H1 (cell line): ENCODE measurements around the gene CAPN9. TPM values are rescaled to one million over a fixed set of nuclear protein-coding genes. Genes with fewer than 3 reads are reported as not detected.

Experiments
- ATF3 ChIP-seq: IDR thresholded peaks from 2 replicates; pipeline ENCODE4 v1.6.1; 2011; ENCODE audit warnings: low read depth, mild to moderate bottlenecking, low read length; ENCODE audit not compliant: insufficient read depth
- CBX8 ChIP-seq: fragments of 300-800, 300-1000 bp; sonication (generic); IDR thresholded peaks from 2 replicates; pipeline ENCODE4 v1.7.1; 2016; ENCODE audit warnings: low read depth, low read length, borderline replicate concordance
- CEBPB ChIP-seq: IDR thresholded peaks from 2 replicates; pipeline ENCODE4 v1.6.1; 2012; ENCODE audit warnings: low read depth, low read length
- FOSL1 ChIP-seq: IDR thresholded peaks from 2 replicates; pipeline ENCODE4 v1.6.1; 2011; ENCODE audit warnings: mild to moderate bottlenecking, low read depth, low read length, moderate library complexity; ENCODE audit not compliant: insufficient read depth
- GTF2F1 ChIP-seq: IDR thresholded peaks from 2 replicates; pipeline ENCODE4 v1.6.1; 2012; ENCODE audit warnings: low read depth, low read length, improper control_type of control experiment, borderline replicate concordance
- JUN ChIP-seq: IDR thresholded peaks from 2 replicates; pipeline ENCODE4 v1.6.1; 2011; ENCODE audit warnings: low read depth, mild to moderate bottlenecking, improper control_type of control experiment, low read length
- PHF8 ChIP-seq: fragments of 200-600 bp; sonication (generic); conservative IDR thresholded peaks from 2 replicates; pipeline ENCODE4 v1.7.1; 2012; ENCODE audit warnings: low read depth, mild to moderate bottlenecking, inconsistent platforms, low read length, moderate library complexity
- POLR2A ChIP-seq, 2 experiments: IDR thresholded peaks; 1 replicate in 1 of 2; 2 replicates in 1 of 2; pipeline ENCODE4 v1.6.1; 2011; ENCODE audit warnings: low read depth in 2 of 2, low read length in 2 of 2, mild to moderate bottlenecking in 2 of 2; ENCODE audit errors: control extremely low read depth in 1 of 2
- POLR2AphosphoS5 ChIP-seq: IDR thresholded peaks from 2 replicates; pipeline ENCODE4 v1.6.1; 2011; ENCODE audit warnings: low read depth, low read length
- RAD21 ChIP-seq, 2 experiments: IDR thresholded peaks in 1 of 2; conservative IDR thresholded peaks in 1 of 2; 2 replicates each; pipeline ENCODE4 v1.6.1; 2011; ENCODE audit warnings: low read depth in 2 of 2, low read length in 2 of 2, improper control_type of control experiment in 1 of 2, inconsistent platforms in 1 of 2, mild to moderate bottlenecking in 1 of 2, moderate library complexity in 1 of 2
- RBBP5 ChIP-seq: IDR thresholded peaks from 2 replicates; pipeline ENCODE4 v1.7.1; 2012; ENCODE audit warnings: low read depth, mild to moderate bottlenecking, inconsistent platforms, low read length, moderate library complexity, borderline replicate concordance
- RNF2 ChIP-seq: fragments of 200-900, 300-1000 bp; sonication (generic); IDR thresholded peaks from 2 replicates; pipeline ENCODE4 v1.7.1; 2016; ENCODE audit warnings: borderline replicate concordance, low read depth, mild to moderate bottlenecking, antibody characterized with exemption, low read length; ENCODE audit not compliant: poor library complexity, severe bottlenecking; ENCODE audit errors: missing control alignments
- SRF ChIP-seq: IDR thresholded peaks from 2 replicates; pipeline ENCODE4 v1.6.1; 2011; ENCODE audit warnings: mild to moderate bottlenecking, low read depth, low read length, moderate library complexity
- TAF7 ChIP-seq: optimal IDR thresholded peaks from 2 replicates; pipeline ENCODE3; 2011; ENCODE audit warnings: low read depth, mild to moderate bottlenecking, inconsistent platforms, low read length, moderate library complexity, borderline replicate concordance
- YY1 ChIP-seq: IDR thresholded peaks from 2 replicates; pipeline ENCODE4 v1.6.1; 2011; ENCODE audit warnings: low read depth, mild to moderate bottlenecking, low read length
- polyA plus RNA-seq, 7 experiments: library from polyadenylated mRNA; depleted of rRNA in 3 of 7; stranded (reverse) in 5 of 7; unstranded in 2 of 7; fragments of >200 nt in 5 of 7; fragments of 200-250 nt in 2 of 7; gene quantifications; 1 replicate in 5 of 7; 2 replicates in 1 of 7; 4 replicates in 1 of 7; pipeline versions ENCODE4 v1.2.1 to v1.2.3, GENCODE V29; 2011 to 2013; ENCODE audit warnings: missing spikeins in 2 of 7, mixed read lengths in 2 of 7
- total RNA-seq: library from RNA; stranded (reverse); fragmentation: NEBNext Ultra II Directional; extraction: Animal tissue kit (Norgen Biotek cat#: 25700); gene quantifications from 2 replicates; pipeline ENCODE4 v1.2.1, GENCODE V29; 2021

Gene CAPN9
- total and polyA plus RNA-seq, 2 of the 8 experiments (the other 6 are each of a cell fraction or from before 2014, with no cell fraction given): 0.22 to 0.76 TPM

- TF ChIP-seq ATF3: no peak
- TF ChIP-seq CEBPB: peak; percentile 48; the same call in 1 of the 2 replicates
- TF ChIP-seq RAD21 (IDR thresholded peaks at IDR 0.05 in 1 of 2, conservative IDR thresholded peaks at IDR 0.05 in 1 of 2; ENCODE audit: low read depth in 2 of 2, low read length in 2 of 2): peak; percentile 54 to 62
- no peak for TF ChIP-seq RNF2
- no peak for TF ChIP-seq JUN
- TF ChIP-seq PHF8: no peak
- TF ChIP-seq POLR2A (IDR thresholded peaks at IDR 0.05; ENCODE audit: control extremely low read depth in 1 of 2, low read depth in 2 of 2, low read length in 2 of 2): no peak
- TF ChIP-seq GTF2F1: no peak
- no peak for TF ChIP-seq RBBP5
- TF ChIP-seq POLR2AphosphoS5: no peak
- no peak for TF ChIP-seq YY1
- TF ChIP-seq SRF: no peak
- TF ChIP-seq CBX8: no peak
- no peak for TF ChIP-seq TAF7
- no peak for TF ChIP-seq FOSL1
Measured at GRCh38 chr1:230715510-230715909, 31.7 kb upstream of the CAPN9 start (continued).
